ENCODE data around the gene MBTPS2.

- TF ChIP-seq EZH2 (IDR thresholded peaks at IDR 0.05; ENCODE audit: borderline replicate concordance, low read depth, low read length, severe bottlenecking) (no peak), CTCF (IDR thresholded peaks at IDR 0.05; ENCODE audit: borderline replicate concordance, extremely low read depth, low read length, poor library complexity, severe bottlenecking) (no peak)
Measured at GRCh38 chrX:21802839-21803238, 36.6 kb upstream of the MBTPS2 start.
